HCT116 (cell line): ENCODE data around the gene DDX18. TPM values are rescaled to one million over a fixed set of nuclear protein-coding genes. Genes with fewer than 3 reads are reported as not detected.

Source experiments
- ATAC-seq: fragments of 200-7000 bp; cut with Tn5 transposase; 2 replicates; pipeline ENCODE4 v1.9.1; 2020; ENCODE audit warnings: mild to moderate bottlenecking, moderate library complexity
- BruUV-seq: library from RNA; stranded (reverse); fragments of 400-500 nt; replicated peaks from 2 replicates; lab custom pipeline; 2021; lab: Mats Ljungman, UMichigan
- CTCF ChIA-PET: fragments of 300-600 bp; sonication (Branson Sonifier 250); formaldehyde crosslinking; loops from one replicate; lab custom pipeline; 2021; ENCODE audit warnings: antibody characterized with exemption; lab: Charles Lee
- POLR2A ChIA-PET: fragments of 300-600, 350-600 bp; sonication (Branson Sonifier 250); formaldehyde crosslinking; loops from one replicate; lab custom pipeline; 2021; ENCODE audit warnings: antibody characterized with exemption; lab: Charles Lee
- RAD21 ChIA-PET, 2 experiments: fragments of 300-600 bp; sonication (Branson Sonifier 250); formaldehyde crosslinking; loops; one replicate each; lab custom pipeline; 2023; ENCODE audit warnings: low total read pairs in 2 of 2; ENCODE audit not compliant: uncharacterized antibody in 2 of 2, unreplicated experiment in 2 of 2, low non-redundant PET in 1 of 2; lab: Charles Lee
- DNase-seq: peaks from one replicate; pipeline ENCODE4 v3.0.0-alpha.2; 2010; ENCODE audit warnings: low read depth, low spot score
- H2AFZ ChIP-seq: fragments of 200-600 bp; shearing (Covaris generic), sonication (generic); 2 replicates; pipeline ENCODE4 v1.6.1; 2017; ENCODE audit warnings: low read depth, mixed run types, mixed read lengths, antibody characterized with exemption, low read length; ENCODE audit not compliant: poor library complexity, severe bottlenecking
- H3K27ac ChIP-seq: 2 replicates; pipeline ENCODE4 v1.5.1; 2012; ENCODE audit warnings: low read depth, low read length
- H3K27me3 ChIP-seq: fragments of 200-600 bp; sonication (generic); 2 replicates; pipeline ENCODE4 v1.6.1; 2016; ENCODE audit warnings: mixed run types, low read length, mixed read lengths; ENCODE audit not compliant: insufficient read depth
- H3K36me3 ChIP-seq, 2 experiments: fragments of 200-500 bp in 1 of 2; fragments of 200-600 bp in 1 of 2; sonication (Bioruptor generic) in 1 of 2; sonication (generic) in 1 of 2; 2 replicates each; pipeline versions ENCODE4 v1.5.1 to v1.6.1; 2014 to 2016; ENCODE audit warnings: low read length in 2 of 2, inconsistent platforms in 1 of 2, mixed read lengths in 1 of 2, mixed run types in 1 of 2; ENCODE audit not compliant: insufficient read depth in 2 of 2, control insufficient read depth in 1 of 2
- H3K4me1 ChIP-seq, 2 experiments: fragments of 200-600 bp in 1 of 2; sonication (generic) in 1 of 2; 2 replicates each; pipeline versions ENCODE4 v1.5.1 to v1.6.1; 2012 to 2017; ENCODE audit warnings: low read length in 2 of 2, inconsistent platforms in 1 of 2, mild to moderate bottlenecking in 1 of 2, mixed read lengths in 1 of 2, mixed run types in 1 of 2, moderate library complexity in 1 of 2; ENCODE audit not compliant: insufficient read depth in 2 of 2, control insufficient read depth in 1 of 2
- H3K4me2 ChIP-seq: fragments of 200-600 bp; sonication (generic); 2 replicates; pipeline ENCODE4 v1.6.1; 2017; ENCODE audit warnings: mixed run types, low read length, mixed read lengths
- H3K4me3 ChIP-seq, 2 experiments: fragments of 200-600 bp in 1 of 2; sonication (generic) in 1 of 2; replicated peaks in 1 of 2; 2 replicates each; pipeline ENCODE4 v1.5.1; 2011 to 2016; ENCODE audit warnings: low read length in 2 of 2, control low read depth in 1 of 2, low read depth in 1 of 2, mild to moderate bottlenecking in 1 of 2, mixed read lengths in 1 of 2, mixed run types in 1 of 2
- H3K79me2 ChIP-seq: fragments of 200-600 bp; sonication (generic); 2 replicates; pipeline ENCODE4 v1.6.1; 2017; ENCODE audit warnings: mild to moderate bottlenecking, mixed run types, low read length, moderate library complexity, mixed read lengths; ENCODE audit not compliant: insufficient read depth
- H3K9ac ChIP-seq: fragments of 200-600 bp; sonication (generic); 2 replicates; pipeline ENCODE4 v1.6.1; 2016; ENCODE audit warnings: low read length, mixed read lengths
- H3K9me2 ChIP-seq: fragments of 200-600 bp; sonication (generic), shearing (Covaris generic); 2 replicates; pipeline ENCODE4 v1.6.1; 2017; ENCODE audit warnings: mixed run types, mild to moderate bottlenecking, moderate library complexity; ENCODE audit not compliant: insufficient read depth
- H3K9me3 ChIP-seq, 2 experiments: fragments of 200-500 bp in 1 of 2; fragments of 200-600 bp in 1 of 2; sonication (Bioruptor generic) in 1 of 2; sonication (generic) in 1 of 2; 2 replicates each; pipeline ENCODE4 v1.6.1; 2014 to 2017; ENCODE audit warnings: low read length in 2 of 2, mixed read lengths in 2 of 2, inconsistent platforms in 1 of 2, low read depth in 1 of 2, mild to moderate bottlenecking in 1 of 2, mixed run types in 1 of 2, moderate library complexity in 1 of 2; ENCODE audit not compliant: control insufficient read depth in 1 of 2, insufficient read depth in 1 of 2
- H4K20me1 ChIP-seq: fragments of 200-600 bp; sonication (generic), shearing (Covaris generic); 2 replicates; pipeline ENCODE4 v1.6.1; 2017; ENCODE audit warnings: mixed run types, mild to moderate bottlenecking, moderate library complexity; ENCODE audit not compliant: insufficient read depth
- EGR1 ChIP-seq: IDR thresholded peaks from 2 replicates; pipeline ENCODE4 v1.6.1; 2012; ENCODE audit warnings: low read depth
- EZH2 ChIP-seq: fragments of 200-600 bp; sonication (generic); IDR thresholded peaks from 2 replicates; pipeline ENCODE4 v1.6.1; 2017; ENCODE audit warnings: antibody characterized with exemption, mixed run types
- EZH2phosphoT487 ChIP-seq: fragments of 200-600 bp; IDR thresholded peaks from 2 replicates; pipeline ENCODE4 v1.6.1; 2018; ENCODE audit warnings: antibody characterized with exemption, borderline replicate concordance
- JUND ChIP-seq: IDR thresholded peaks from 2 replicates; pipeline ENCODE4 v1.6.1; 2012
- POLR2A ChIP-seq: IDR thresholded peaks from 2 replicates; pipeline ENCODE4 v1.7.0; 2011; ENCODE audit warnings: borderline replicate concordance; ENCODE audit not compliant: insufficient read depth, insufficient read length; ENCODE audit errors: extremely low read depth
- RAD21 ChIP-seq: IDR thresholded peaks from 2 replicates; pipeline ENCODE4 v1.6.1; 2012; ENCODE audit warnings: low read depth, mild to moderate bottlenecking
- REST ChIP-seq: IDR thresholded peaks from 2 replicates; pipeline ENCODE4 v1.6.1; 2012; ENCODE audit warnings: low read depth
- SRF ChIP-seq: IDR thresholded peaks from 2 replicates; pipeline ENCODE4 v1.6.1; 2012; ENCODE audit warnings: low read depth
- TCF7L2 ChIP-seq: IDR thresholded peaks from 2 replicates; pipeline ENCODE4 v1.7.0; 2011; ENCODE audit warnings: borderline replicate concordance, inconsistent platforms; ENCODE audit not compliant: insufficient read depth, insufficient read length; ENCODE audit errors: extremely low read depth
- ZNF274 ChIP-seq: fragments of 200-500 bp; sonication (Bioruptor generic); IDR thresholded peaks from 2 replicates; pipeline ENCODE4 v1.6.1; 2014; ENCODE audit warnings: mild to moderate bottlenecking, low read depth, low read length, inconsistent platforms
- intact Hi-C: fragments of 100-400 bp; cut with micrococcal nuclease; formaldehyde crosslinking; loops from 2 replicates; pipeline ENCODE4 v1.10.0; 2022
- total RNA-seq: library from RNA; stranded (reverse); gene quantifications from one replicate; pipeline ENCODE4 v1.2.1, GENCODE V29; 2021; ENCODE audit not compliant: unreplicated experiment

The DDX18 gene
- total RNA-seq, 1 experiment from 2014 or later = 99.7 TPM

GRCh38 chr2:117862459-117862858 is 48.0 kb downstream of the DDX18 start:
- Histone ChIP-seq H3K4me3 (no peak overlapping the region), H3K9me2 (0 out of 2 replicates have a peak, but pooled peaks cover 3% of the 10 kb centered on the region), H3K9me3 (no peaks in the 10 kb centered on the region), H3K4me2 (no peak overlapping the region), H3K36me3 (no peaks in the 10 kb centered on the region), H3K27me3 (no peaks in the 10 kb centered on the region), H3K4me1 (no peaks in the 10 kb centered on the region), H2AFZ (no peak overlapping the region), H3K27ac (no peak overlapping the region), H3K9ac (no peak overlapping the region), H4K20me1 (no peaks in the 10 kb centered on the region), H3K79me2 (no peaks in the 10 kb centered on the region)
- TF ChIP-seq REST (no peak), POLR2A (no peak), EZH2 (no peak), RAD21 (no peak), TCF7L2 (no peak), JUND (no peak), ZNF274 (no peak), EZH2phosphoT487 (no peak), SRF (no peak), EGR1 (no peak)
- no peak for ATAC-seq
- no TSS peak for BruUV-seq
- DNase-seq = no peak
- RAD21 ChIA-PET = no interaction called here
- CTCF ChIA-PET = no interaction called here
- intact Hi-C loops = no loop called here
- POLR2A ChIA-PET = no interaction called here
